ENCODE results near the gene CIAO2B. TPM values are rescaled to one million over a fixed set of nuclear protein-coding genes. Genes with fewer than 3 reads are reported as not detected.

The CIAO2B gene
- total RNA-seq, 2 donors from 2014 or later = 80.2 to 159 TPM

DNA sequence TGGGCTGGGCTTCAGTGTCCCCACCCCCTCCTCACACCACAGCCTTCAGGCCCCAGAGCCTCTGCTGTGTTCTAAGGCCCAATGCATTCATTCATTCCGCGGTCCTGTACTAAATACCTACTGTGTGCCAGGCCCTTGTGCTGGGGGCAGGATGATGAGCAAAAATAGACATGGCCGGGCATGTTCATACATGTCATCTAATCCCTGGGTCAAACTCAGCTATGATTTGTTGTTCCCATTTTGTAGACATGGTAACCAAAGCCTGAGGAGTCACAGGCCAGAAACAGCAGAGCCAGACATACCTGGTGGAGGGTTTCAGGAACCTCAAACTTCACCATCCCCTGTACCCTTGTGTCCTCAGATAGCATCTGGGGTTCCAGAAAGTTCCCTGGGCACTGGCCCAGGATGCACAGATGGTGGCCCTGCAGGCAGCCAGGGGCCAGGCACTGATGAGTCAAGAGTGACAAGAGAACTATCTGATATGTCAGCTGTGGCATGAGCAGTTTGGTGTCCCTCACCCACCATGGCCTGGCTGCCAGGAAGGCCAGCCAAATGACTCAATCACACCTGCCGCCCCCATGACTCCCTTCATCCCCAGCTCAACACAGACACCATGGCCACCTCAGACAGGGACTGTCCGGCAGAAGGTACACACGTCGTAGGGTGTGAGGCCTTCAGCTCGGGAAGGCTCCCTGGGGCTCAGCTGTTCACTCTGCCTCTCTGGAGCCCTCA, 6.1 kb downstream of the CIAO2B start:
- DNase-seq (ENCODE audit: low spot score) = no peak
- Histone ChIP-seq H3K36me3 (no peaks in the 10 kb centered on the region), H3K4me3 (no peak overlapping the region), H3K9me3 (no peaks in the 10 kb centered on the region), H3K27ac (no peak overlapping the region), H3K4me1 (replicated peaks) (peaks cover 12% of the 10 kb centered on the region), H3K27me3 (replicated peaks; ENCODE audit: insufficient read depth) (no peaks in the 10 kb centered on the region)
- 90% methylated on average over 8 of the region's 8 CpGs for WGBS
- intact Hi-C loops (cut with DNase I) = no loop called here
- TF ChIP-seq POLR2AphosphoS5 (IDR thresholded peaks at IDR 0.05) (no peak), POLR2A (IDR thresholded peaks at IDR 0.05) (no peak)
- TF ChIP-seq, protein P1, sequence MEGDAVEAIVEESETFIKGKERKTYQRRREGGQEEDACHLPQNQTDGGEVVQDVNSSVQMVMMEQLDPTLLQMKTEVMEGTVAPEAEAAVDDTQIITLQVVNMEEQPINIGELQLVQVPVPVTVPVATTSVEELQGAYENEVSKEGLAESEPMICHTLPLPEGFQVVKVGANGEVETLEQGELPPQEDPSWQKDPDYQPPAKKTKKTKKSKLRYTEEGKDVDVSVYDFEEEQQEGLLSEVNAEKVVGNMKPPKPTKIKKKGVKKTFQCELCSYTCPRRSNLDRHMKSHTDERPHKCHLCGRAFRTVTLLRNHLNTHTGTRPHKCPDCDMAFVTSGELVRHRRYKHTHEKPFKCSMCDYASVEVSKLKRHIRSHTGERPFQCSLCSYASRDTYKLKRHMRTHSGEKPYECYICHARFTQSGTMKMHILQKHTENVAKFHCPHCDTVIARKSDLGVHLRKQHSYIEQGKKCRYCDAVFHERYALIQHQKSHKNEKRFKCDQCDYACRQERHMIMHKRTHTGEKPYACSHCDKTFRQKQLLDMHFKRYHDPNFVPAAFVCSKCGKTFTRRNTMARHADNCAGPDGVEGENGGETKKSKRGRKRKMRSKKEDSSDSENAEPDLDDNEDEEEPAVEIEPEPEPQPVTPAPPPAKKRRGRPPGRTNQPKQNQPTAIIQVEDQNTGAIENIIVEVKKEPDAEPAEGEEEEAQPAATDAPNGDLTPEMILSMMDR (IDR thresholded peaks at IDR 0.05) = no peak

DNA sequence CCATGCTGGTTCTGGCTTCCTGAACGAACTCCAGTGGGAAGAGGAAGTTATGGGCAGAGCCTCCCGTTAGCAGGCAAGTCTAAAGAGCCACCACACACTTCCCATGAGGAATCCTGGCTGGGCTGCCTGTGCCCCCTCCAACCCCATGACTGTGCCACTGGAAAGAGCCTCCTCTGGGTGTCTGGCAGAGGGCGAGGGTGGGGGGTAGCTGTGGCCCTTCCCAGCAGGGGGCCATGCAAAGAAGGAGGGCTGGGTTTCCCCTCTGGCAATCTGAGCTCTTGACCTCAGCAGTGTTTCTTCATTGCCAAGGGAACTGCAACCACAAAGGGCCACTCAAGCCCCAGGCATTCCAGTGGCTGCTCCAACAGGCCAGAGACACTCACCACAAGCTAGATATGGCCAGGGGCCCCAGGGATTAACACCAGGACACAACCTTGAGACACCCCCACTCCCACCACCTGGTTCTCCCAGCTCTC, 7.2 kb downstream of the CIAO2B start:
- peaks cover 5% of the 10 kb centered on the region for H3K4me1 ChIP-seq (replicated peaks)
- WGBS = 58% methylated on average over 3 of the region's 3 CpGs
- intact Hi-C loops (cut with DNase I) = no loop called here

DNA sequence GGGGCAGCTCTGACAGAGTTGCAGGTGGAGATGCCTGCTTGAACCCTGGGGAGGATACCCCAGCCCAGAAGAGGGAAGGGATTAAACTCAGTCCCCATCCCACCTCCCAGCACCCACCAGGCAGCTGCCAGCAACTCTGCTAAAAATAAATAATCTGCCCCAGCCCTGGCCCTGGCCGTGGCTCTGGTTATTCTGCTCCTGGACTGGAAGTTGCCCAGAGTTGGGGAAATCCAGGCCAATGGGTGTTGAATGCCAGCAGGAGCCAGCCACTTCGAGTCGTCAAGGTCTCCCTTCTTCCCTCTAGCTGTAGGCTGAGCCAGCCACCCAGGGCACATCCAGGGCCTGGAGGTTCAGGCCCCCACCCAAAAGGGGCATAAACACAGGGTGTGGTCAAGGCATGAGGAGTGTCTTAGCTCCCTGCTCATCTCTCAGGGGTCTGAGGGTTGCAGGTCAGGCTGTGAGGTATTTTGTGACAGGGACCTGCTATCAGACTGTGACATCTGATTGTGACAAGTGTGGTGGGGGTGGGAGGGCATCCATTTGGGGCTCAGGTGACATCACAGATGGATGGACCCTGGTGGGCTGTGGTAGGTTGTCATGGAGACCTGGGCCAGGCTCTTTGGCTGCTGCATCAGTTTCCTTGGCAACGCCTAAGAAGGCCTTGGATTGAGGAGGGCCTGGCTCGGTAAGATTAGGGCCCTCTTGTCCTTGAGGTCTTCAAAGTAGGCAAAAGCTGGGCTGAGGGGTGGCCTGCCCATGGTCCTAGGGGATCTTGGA, 7.8 kb downstream of the CIAO2B start:
- 57% methylated on average over 5 of the region's 5 CpGs for WGBS
- H3K9me3 ChIP-seq = no peaks in the 10 kb centered on the region
- intact Hi-C loops (cut with DNase I) = no loop called here
- H3K4me3 ChIP-seq = no peak overlapping the region
- peaks cover 5% of the 10 kb centered on the region for H3K4me1 ChIP-seq (replicated peaks)
- no peaks in the 10 kb centered on the region for H3K36me3 ChIP-seq
- peak overlapping the region; percentile 56 to 68 for H3K27ac ChIP-seq
- TF ChIP-seq POLR2AphosphoS5 (IDR thresholded peaks at IDR 0.05) = no peak
- TF ChIP-seq POLR2A (IDR thresholded peaks at IDR 0.05) = no peak
- TF ChIP-seq, protein P1 (IDR thresholded peaks at IDR 0.05) = no peak
- no peaks in the 10 kb centered on the region for H3K27me3 ChIP-seq (replicated peaks; ENCODE audit: insufficient read depth)
- no peak for DNase-seq (ENCODE audit: low spot score)

More for the DNA sequence above, 7.2 kb downstream of the CIAO2B start:
- Histone ChIP-seq H3K36me3 (no peaks in the 10 kb centered on the region), H3K27me3 (replicated peaks; ENCODE audit: insufficient read depth) (no peaks in the 10 kb centered on the region), H3K27ac (no peak overlapping the region), H3K9me3 (no peaks in the 10 kb centered on the region), H3K4me3 (no peak overlapping the region)
- DNase-seq (ENCODE audit: low spot score) = no peak
- TF ChIP-seq, protein P1 (IDR thresholded peaks at IDR 0.05) = no peak
- TF ChIP-seq POLR2A (IDR thresholded peaks at IDR 0.05) = no peak

DNA sequence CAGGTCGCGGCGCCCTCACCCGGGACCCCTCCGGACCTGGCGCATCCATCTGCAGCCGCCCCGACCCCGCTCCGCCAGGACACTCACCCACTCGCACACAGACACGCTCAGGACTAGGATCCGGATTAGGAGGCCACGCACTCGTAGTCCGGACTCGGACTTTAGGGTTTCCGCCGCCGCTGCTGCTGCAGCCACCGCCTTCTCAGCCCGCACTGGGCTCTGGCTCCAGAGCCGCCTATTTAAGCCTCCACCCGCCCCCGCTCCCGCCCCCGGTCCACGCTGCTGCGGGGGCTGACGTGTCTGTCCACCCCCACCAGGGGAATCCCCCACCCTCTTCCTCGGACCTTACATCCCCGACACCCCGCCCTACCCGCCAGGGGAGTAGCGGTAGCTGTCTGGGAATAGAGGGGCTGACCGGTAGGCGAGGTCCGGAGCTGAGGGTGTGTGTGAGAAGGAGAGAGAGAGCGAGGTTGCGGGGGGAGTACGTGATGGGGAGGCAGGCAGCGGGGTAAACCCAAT, 8.8 kb downstream of the CIAO2B start, which contains the start of gene RRAD:
Gene RRAD (minus strand): TSS at position 214 of the 519 bp plus-strand sequence. CDS start 356 bp downstream, outside the sequence.
- intact Hi-C loops (cut with DNase I) = loop anchor here (1.0 kb wide), 1 partner anchor 27 kb away; no protein-coding TSS in a partner anchor
- H3K4me3 ChIP-seq = peak within 1 kb of the TSS; percentile 31 to 36

More for the DNA sequence above, 8.8 kb downstream of the CIAO2B start, which contains the start of gene RRAD:
- no peak for DNase-seq (ENCODE audit: low spot score)
- Histone ChIP-seq H3K9me3 (no peaks in the 10 kb centered on the region), H3K36me3 (no peaks in the 10 kb centered on the region), H3K27me3 (replicated peaks; ENCODE audit: insufficient read depth) (no peaks in the 10 kb centered on the region), H3K27ac (peak within 1 kb of the TSS; percentile 56 to 68), H3K4me1 (replicated peaks) (peaks cover 5% of the 10 kb centered on the region)
- TF ChIP-seq POLR2AphosphoS5 (IDR thresholded peaks at IDR 0.05) = no peak
- TF ChIP-seq POLR2A (IDR thresholded peaks at IDR 0.05) = no peak
- TF ChIP-seq, protein P1 (IDR thresholded peaks at IDR 0.05) = no peak
- 6% methylated on average over 37 of the region's 42 CpGs for WGBS
